H1 (cell line): ENCODE data around the gene CD14. TPM values are rescaled to one million over a fixed set of nuclear protein-coding genes. Genes with fewer than 3 reads are reported as not detected.

Experiments used
- BRCA1 ChIP-seq: IDR thresholded peaks from 2 replicates; pipeline ENCODE4 v1.6.1; 2012; ENCODE audit warnings: low read depth, low read length, improper control_type of control experiment
- EP300 ChIP-seq, 2 experiments: IDR thresholded peaks; 1 replicate in 1 of 2; 2 replicates in 1 of 2; pipeline ENCODE4 v1.6.1; 2011 to 2012; ENCODE audit warnings: low read depth in 2 of 2, low read length in 2 of 2, mild to moderate bottlenecking in 2 of 2, borderline replicate concordance in 1 of 2, inconsistent platforms in 1 of 2, moderate library complexity in 1 of 2
- HDAC2 ChIP-seq, 2 experiments: fragments of 300-600 bp in 1 of 2; sonication (generic) in 1 of 2; IDR thresholded peaks; 2 replicates each; pipeline ENCODE4 v1.6.1; 2011 to 2012; ENCODE audit warnings: low read depth in 2 of 2, low read length in 2 of 2, mild to moderate bottlenecking in 2 of 2, moderate library complexity in 2 of 2, borderline replicate concordance in 1 of 2, inconsistent platforms in 1 of 2
- JUND ChIP-seq: IDR thresholded peaks from 2 replicates; pipeline ENCODE4 v1.6.1; 2011; ENCODE audit warnings: mild to moderate bottlenecking, improper control_type of control experiment, low read length
- KDM5A ChIP-seq: fragments of 200-600 bp; IDR thresholded peaks from 2 replicates; pipeline ENCODE4 v1.7.1; 2012; ENCODE audit warnings: mild to moderate bottlenecking, low read length, inconsistent platforms, mixed read lengths
- TAF7 ChIP-seq: optimal IDR thresholded peaks from 2 replicates; pipeline ENCODE3; 2011; ENCODE audit warnings: low read depth, mild to moderate bottlenecking, inconsistent platforms, low read length, moderate library complexity, borderline replicate concordance
- YY1 ChIP-seq: IDR thresholded peaks from 2 replicates; pipeline ENCODE4 v1.6.1; 2011; ENCODE audit warnings: low read depth, mild to moderate bottlenecking, low read length
- polyA plus RNA-seq, 7 experiments: library from polyadenylated mRNA; depleted of rRNA in 3 of 7; stranded (reverse) in 5 of 7; unstranded in 2 of 7; fragments of >200 nt in 5 of 7; fragments of 200-250 nt in 2 of 7; gene quantifications; 1 replicate in 5 of 7; 2 replicates in 1 of 7; 4 replicates in 1 of 7; pipeline versions ENCODE4 v1.2.1 to v1.2.3, GENCODE V29; 2011 to 2013; ENCODE audit warnings: missing spikeins in 2 of 7, mixed read lengths in 2 of 7
- total RNA-seq: library from RNA; stranded (reverse); fragmentation: NEBNext Ultra II Directional; extraction: Animal tissue kit (Norgen Biotek cat#: 25700); gene quantifications from 2 replicates; pipeline ENCODE4 v1.2.1, GENCODE V29; 2021
- TF ChIP-seq, protein P1 (sequence below): IDR thresholded peaks from 2 replicates; pipeline ENCODE4 v1.6.1; 2011; ENCODE audit warnings: low read length, improper control_type of control experiment

CD14 gene
- total and polyA plus RNA-seq, 2 of the 8 experiments (the other 6 are each of a cell fraction or from before 2014, with no cell fraction given) = 0.15 TPM; not detected in 1

DNA sequence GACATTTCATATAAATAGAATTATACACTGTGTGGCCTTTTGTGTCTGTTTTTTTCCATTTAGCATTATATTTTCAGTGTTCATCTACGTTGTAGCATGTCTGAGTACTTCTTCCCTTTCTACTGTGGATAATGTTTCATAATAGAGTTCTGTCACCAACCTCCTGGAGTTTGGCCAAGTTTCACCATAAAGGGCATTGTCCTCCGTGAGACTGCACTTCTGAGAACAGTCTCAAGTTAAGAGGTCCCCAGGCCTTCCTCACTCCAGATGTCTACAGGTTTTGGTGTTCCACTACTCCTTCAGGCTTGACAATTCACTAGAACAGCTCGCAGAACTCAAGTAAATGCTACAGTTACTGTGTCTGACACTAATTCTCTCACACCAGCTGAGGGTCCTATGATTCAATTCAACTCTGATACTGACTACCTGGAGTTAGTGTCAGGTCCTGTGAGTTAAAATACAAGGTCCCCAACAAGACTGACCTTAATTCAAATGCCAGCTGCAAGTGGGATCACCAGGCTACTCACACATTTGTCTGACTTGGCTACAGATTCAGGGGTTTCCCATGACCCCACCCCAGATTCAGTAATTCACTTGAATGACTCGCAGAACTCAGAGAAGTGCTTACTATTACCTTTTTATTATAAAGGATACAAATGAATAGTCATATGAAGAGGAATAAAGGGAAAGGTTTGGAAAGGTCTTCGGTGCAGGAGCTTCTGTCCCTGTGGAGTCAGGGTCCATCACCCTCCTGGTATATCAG, 37.3 kb downstream of the CD14 start (continued):
- TF ChIP-seq, protein P1, sequence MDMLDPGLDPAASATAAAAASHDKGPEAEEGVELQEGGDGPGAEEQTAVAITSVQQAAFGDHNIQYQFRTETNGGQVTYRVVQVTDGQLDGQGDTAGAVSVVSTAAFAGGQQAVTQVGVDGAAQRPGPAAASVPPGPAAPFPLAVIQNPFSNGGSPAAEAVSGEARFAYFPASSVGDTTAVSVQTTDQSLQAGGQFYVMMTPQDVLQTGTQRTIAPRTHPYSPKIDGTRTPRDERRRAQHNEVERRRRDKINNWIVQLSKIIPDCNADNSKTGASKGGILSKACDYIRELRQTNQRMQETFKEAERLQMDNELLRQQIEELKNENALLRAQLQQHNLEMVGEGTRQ = no peak
- TF ChIP-seq TAF7 = no peak
- no peak for TF ChIP-seq JUND
- TF ChIP-seq HDAC2 (IDR thresholded peaks at IDR 0.05; ENCODE audit: borderline replicate concordance in 1 of 2, low read depth in 2 of 2, low read length in 2 of 2) = no peak
- TF ChIP-seq YY1 = no peak
- no peak for TF ChIP-seq BRCA1
- no peak for TF ChIP-seq EP300 (IDR thresholded peaks at IDR 0.05; ENCODE audit: borderline replicate concordance in 1 of 2, low read depth in 2 of 2, low read length in 2 of 2)
- TF ChIP-seq KDM5A = no peak
